ENCODE data around the gene WDR18.

DNA sequence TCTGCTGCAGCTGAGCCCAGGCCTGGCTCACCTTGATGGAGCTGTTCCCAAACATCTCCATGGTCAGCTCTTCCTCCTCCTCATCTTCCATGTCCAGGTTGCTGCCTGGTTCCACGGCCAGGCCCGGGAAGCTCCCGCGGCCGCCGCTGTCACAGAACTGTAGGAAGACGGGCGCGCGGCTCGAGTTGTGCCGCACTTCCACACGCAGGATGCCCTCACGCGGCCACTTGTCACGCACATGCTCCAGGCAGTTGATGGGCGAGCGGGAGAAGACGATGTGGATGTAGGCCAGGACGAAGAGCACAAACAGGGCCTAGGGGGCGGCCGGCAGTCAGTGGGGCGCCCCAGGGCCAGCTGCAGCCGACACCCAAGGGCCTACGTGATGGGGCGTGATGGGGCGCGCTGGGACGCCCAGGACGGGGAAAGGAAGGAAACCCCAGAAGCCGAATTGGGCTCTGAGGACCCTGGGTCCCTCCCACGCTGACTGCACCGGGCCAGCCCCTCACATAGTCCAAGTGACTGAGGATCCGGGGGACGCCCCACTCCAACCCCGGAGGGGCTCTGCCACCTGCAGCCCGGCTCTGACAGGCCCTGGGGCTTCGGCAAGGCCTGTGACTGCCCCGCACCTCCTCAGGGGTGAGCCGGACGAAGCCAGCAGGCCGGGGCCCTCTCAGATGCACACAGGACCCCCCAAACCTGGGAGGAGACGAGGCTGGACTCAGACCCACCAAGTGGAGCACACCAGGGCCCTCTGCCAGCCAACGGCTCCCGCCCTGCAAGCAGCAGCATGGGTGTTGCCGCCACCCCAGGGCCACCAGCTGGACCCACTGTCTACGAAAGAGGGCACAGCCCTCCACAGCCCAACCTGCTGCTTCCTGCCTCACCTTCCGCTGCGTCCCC lies 30.3 kb downstream of the WDR18 start:
- TF ChIP-seq, protein P1, sequence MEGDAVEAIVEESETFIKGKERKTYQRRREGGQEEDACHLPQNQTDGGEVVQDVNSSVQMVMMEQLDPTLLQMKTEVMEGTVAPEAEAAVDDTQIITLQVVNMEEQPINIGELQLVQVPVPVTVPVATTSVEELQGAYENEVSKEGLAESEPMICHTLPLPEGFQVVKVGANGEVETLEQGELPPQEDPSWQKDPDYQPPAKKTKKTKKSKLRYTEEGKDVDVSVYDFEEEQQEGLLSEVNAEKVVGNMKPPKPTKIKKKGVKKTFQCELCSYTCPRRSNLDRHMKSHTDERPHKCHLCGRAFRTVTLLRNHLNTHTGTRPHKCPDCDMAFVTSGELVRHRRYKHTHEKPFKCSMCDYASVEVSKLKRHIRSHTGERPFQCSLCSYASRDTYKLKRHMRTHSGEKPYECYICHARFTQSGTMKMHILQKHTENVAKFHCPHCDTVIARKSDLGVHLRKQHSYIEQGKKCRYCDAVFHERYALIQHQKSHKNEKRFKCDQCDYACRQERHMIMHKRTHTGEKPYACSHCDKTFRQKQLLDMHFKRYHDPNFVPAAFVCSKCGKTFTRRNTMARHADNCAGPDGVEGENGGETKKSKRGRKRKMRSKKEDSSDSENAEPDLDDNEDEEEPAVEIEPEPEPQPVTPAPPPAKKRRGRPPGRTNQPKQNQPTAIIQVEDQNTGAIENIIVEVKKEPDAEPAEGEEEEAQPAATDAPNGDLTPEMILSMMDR (IDR thresholded peaks at IDR 0.05) = no peak
- TF ChIP-seq POLR2A (IDR thresholded peaks at IDR 0.05) (no peak), POLR2AphosphoS5 (IDR thresholded peaks at IDR 0.05) (no peak)
